ENCODE results near the gene SUPT6H. TPM values are rescaled to one million over a fixed set of nuclear protein-coding genes. Genes with fewer than 3 reads are reported as not detected.

Gene SUPT6H
- total RNA-seq, 1 experiment from 2014 or later, result 61.3 TPM

GRCh38 chr17:28741358-28742349, 79.6 kb downstream of the SUPT6H start:
- ChIA-PET POLR2A (interaction anchor here (0.5 to 13.5 kb wide), 4 partner anchors 15 to 36 kb away, joined by 3 to 310 read pairs (median 6); partner anchors contain the start of genes NEK8, PROCA1, RPL23A and TLCD1), CTCF (interaction anchor here (0.6 to 13.9 kb wide), 7 partner anchors 8 to 107 kb away, joined by 3 to 541 read pairs (median 4); partner anchors contain the start of genes NEK8 and TLCD1)
- DNase-seq (ENCODE audit: low spot score) (no peak), ATAC-seq (no peak)
- Mint-ChIP-seq H3K27ac (peak overlapping the region; percentile 69), H3K9me3 (no peaks in the 10 kb centered on the region), H3K4me1 (peaks cover 22% of the 10 kb centered on the region), H3K4me3 (peak overlapping the region; percentile 75; the same call in 1 of the 2 replicates), H3K27me3 (ENCODE audit: low read depth) (no peaks in the 10 kb centered on the region), H3K36me3 (peaks cover 18% of the 10 kb centered on the region)
- TF ChIP-seq, protein P1, sequence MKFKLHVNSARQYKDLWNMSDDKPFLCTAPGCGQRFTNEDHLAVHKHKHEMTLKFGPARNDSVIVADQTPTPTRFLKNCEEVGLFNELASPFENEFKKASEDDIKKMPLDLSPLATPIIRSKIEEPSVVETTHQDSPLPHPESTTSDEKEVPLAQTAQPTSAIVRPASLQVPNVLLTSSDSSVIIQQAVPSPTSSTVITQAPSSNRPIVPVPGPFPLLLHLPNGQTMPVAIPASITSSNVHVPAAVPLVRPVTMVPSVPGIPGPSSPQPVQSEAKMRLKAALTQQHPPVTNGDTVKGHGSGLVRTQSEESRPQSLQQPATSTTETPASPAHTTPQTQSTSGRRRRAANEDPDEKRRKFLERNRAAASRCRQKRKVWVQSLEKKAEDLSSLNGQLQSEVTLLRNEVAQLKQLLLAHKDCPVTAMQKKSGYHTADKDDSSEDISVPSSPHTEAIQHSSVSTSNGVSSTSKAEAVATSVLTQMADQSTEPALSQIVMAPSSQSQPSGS (CRISPR knock-in tag; IDR thresholded peaks at IDR 0.05; ENCODE audit: borderline replicate concordance, low read depth), result no peak
- TF ChIP-seq ATF6 (CRISPR knock-in tag; IDR thresholded peaks at IDR 0.05), result no peak
- TF ChIP-seq, protein P2, sequence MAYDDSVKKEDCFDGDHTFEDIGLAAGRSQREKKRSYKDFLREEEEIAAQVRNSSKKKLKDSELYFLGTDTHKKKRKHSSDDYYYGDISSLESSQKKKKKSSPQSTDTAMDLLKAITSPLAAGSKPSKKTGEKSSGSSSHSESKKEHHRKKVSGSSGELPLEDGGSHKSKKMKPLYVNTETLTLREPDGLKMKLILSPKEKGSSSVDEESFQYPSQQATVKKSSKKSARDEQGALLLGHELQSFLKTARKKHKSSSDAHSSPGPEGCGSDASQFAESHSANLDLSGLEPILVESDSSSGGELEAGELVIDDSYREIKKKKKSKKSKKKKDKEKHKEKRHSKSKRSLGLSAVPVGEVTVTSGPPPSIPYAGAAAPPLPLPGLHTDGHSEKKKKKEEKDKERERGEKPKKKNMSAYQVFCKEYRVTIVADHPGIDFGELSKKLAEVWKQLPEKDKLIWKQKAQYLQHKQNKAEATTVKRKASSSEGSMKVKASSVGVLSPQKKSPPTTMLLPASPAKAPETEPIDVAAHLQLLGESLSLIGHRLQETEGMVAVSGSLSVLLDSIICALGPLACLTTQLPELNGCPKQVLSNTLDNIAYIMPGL (CRISPR knock-in tag; IDR thresholded peaks at IDR 0.05), result no peak
- no peak for TF ChIP-seq TEAD4 (CRISPR knock-in tag; IDR thresholded peaks at IDR 0.05)
- TF ChIP-seq, protein P3, sequence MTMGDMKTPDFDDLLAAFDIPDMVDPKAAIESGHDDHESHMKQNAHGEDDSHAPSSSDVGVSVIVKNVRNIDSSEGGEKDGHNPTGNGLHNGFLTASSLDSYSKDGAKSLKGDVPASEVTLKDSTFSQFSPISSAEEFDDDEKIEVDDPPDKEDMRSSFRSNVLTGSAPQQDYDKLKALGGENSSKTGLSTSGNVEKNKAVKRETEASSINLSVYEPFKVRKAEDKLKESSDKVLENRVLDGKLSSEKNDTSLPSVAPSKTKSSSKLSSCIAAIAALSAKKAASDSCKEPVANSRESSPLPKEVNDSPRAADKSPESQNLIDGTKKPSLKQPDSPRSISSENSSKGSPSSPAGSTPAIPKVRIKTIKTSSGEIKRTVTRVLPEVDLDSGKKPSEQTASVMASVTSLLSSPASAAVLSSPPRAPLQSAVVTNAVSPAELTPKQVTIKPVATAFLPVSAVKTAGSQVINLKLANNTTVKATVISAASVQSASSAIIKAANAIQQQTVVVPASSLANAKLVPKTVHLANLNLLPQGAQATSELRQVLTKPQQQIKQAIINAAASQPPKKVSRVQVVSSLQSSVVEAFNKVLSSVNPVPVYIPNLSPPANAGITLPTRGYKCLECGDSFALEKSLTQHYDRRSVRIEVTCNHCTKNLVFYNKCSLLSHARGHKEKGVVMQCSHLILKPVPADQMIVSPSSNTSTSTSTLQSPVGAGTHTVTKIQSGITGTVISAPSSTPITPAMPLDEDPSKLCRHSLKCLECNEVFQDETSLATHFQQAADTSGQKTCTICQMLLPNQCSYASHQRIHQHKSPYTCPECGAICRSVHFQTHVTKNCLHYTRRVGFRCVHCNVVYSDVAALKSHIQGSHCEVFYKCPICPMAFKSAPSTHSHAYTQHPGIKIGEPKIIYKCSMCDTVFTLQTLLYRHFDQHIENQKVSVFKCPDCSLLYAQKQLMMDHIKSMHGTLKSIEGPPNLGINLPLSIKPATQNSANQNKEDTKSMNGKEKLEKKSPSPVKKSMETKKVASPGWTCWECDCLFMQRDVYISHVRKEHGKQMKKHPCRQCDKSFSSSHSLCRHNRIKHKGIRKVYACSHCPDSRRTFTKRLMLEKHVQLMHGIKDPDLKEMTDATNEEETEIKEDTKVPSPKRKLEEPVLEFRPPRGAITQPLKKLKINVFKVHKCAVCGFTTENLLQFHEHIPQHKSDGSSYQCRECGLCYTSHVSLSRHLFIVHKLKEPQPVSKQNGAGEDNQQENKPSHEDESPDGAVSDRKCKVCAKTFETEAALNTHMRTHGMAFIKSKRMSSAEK (CRISPR knock-in tag; IDR thresholded peaks at IDR 0.05; ENCODE audit: borderline replicate concordance), result no peak
- no peak for TF ChIP-seq PRRX2 (CRISPR knock-in tag; IDR thresholded peaks at IDR 0.05)
- TF ChIP-seq ZSCAN18 (CRISPR knock-in tag; IDR thresholded peaks at IDR 0.05), result no peak
- no peak for TF ChIP-seq FOXP1 (CRISPR knock-in tag; IDR thresholded peaks at IDR 0.05; ENCODE audit: borderline replicate concordance)
- TF ChIP-seq GTF2I (CRISPR knock-in tag; conservative IDR thresholded peaks at IDR 0.05), result no peak
- no peak for TF ChIP-seq EMX1 (CRISPR knock-in tag; IDR thresholded peaks at IDR 0.05)
- no peak for TF ChIP-seq ZNF396 (CRISPR knock-in tag; IDR thresholded peaks at IDR 0.05; ENCODE audit: borderline replicate concordance)
- TF ChIP-seq HMGA2 (CRISPR knock-in tag; IDR thresholded peaks at IDR 0.05), result no peak
- TF ChIP-seq NFE2L1 (CRISPR knock-in tag; IDR thresholded peaks at IDR 0.05), result no peak
- no peak for TF ChIP-seq ZNF416 (CRISPR knock-in tag; IDR thresholded peaks at IDR 0.05)
- no peak for TF ChIP-seq TP53 (CRISPR knock-in tag; IDR thresholded peaks at IDR 0.05)
